ENCODE results near the gene BCAS1. TPM values are rescaled to one million over a fixed set of nuclear protein-coding genes. Genes with fewer than 3 reads are reported as not detected.

BCAS1 gene
- polyA plus RNA-seq, 1 of the 3 experiments (the other 2 are of a cell fraction) = not detected

GRCh38 chr20:54059691-54060364 lies 10.6 kb downstream of the BCAS1 start (continued):
- no peak for TF ChIP-seq EP300 (IDR thresholded peaks at IDR 0.05; ENCODE audit: borderline replicate concordance in 1 of 2, low read depth in 1 of 2, low read length in 1 of 2)
- TF ChIP-seq GATA2 (CRISPR knock-in tag; IDR thresholded peaks at IDR 0.05) = no peak
- TF ChIP-seq NRF1 (IDR thresholded peaks at IDR 0.05; ENCODE audit: low read depth, low read length) = no peak

- no peak for DNase-seq
- ChIA-PET CTCF (interaction anchor here (1.2 kb wide), 1 partner anchor 113 kb away, joined by 3 read pairs; no protein-coding TSS in a partner anchor), POLR2A (no interaction called here)
- Histone ChIP-seq H3K27me3 (ENCODE audit: insufficient read depth) (no peaks in the 10 kb centered on the region), H3K27ac (ENCODE audit: low read depth in 2 of 2, low read length in 1 of 2) (no peak overlapping the region), H3K36me3 (replicated peaks in 1 of 2; ENCODE audit: control insufficient read depth in 1 of 2, insufficient read depth in 2 of 2, low read length in 1 of 2) (no peaks in the 10 kb centered on the region), H3K9me2 (no peaks in the 10 kb centered on the region), H3K4me1 (ENCODE audit: control insufficient read depth in 1 of 2, insufficient read depth in 2 of 2, low read depth in 1 of 2, low read length in 1 of 2) (no peaks in the 10 kb centered on the region; a peak in 1 of 4 replicates), H4K20me1 (ENCODE audit: insufficient read depth) (no peaks in the 10 kb centered on the region), H3K4me2 (no peak overlapping the region), H2AFZ (ENCODE audit: low read depth) (no peak overlapping the region), H3K9me3 (no peaks in the 10 kb centered on the region), H3K79me2 (ENCODE audit: insufficient read depth) (no peaks in the 10 kb centered on the region), H3K9ac (no peak overlapping the region), H3K4me3 (ENCODE audit: low read depth in 2 of 2, low read length in 1 of 2) (no peak overlapping the region), H3F3A (replicated peaks; ENCODE audit: insufficient read depth) (no peaks in the 10 kb centered on the region)
- 63% methylated on average over 15 of the region's 16 CpGs for WGBS (ENCODE audit: low lambda C conversion rate)
- TF ChIP-seq SIN3A (IDR thresholded peaks at IDR 0.05; ENCODE audit: borderline replicate concordance, low read depth, low read length) = no peak
- TF ChIP-seq EZH2phosphoT487 (IDR thresholded peaks at IDR 0.05; ENCODE audit: borderline replicate concordance, low read depth) = no peak
- TF ChIP-seq IRF3 (IDR thresholded peaks at IDR 0.05; ENCODE audit: low read depth, low read length) = no peak
- no peak for TF ChIP-seq ELF1 (IDR thresholded peaks at IDR 0.05)
- no peak for TF ChIP-seq MAX (IDR thresholded peaks at IDR 0.05; ENCODE audit: low read depth)
- no peak for TF ChIP-seq RFX5 (IDR thresholded peaks at IDR 0.05; ENCODE audit: low read length)
- no peak for TF ChIP-seq FOXJ3 (CRISPR knock-in tag; IDR thresholded peaks at IDR 0.05)
These were observed 11.8 kb downstream of the BCAS1 start for GRCh38 chr20:54058420-54059139.

- Histone ChIP-seq H3K27me3 (ENCODE audit: insufficient read depth) (no peaks in the 10 kb centered on the region), H4K20me1 (ENCODE audit: insufficient read depth) (no peaks in the 10 kb centered on the region), H3K4me2 (no peak overlapping the region), H3K36me3 (replicated peaks in 1 of 2; ENCODE audit: control insufficient read depth in 1 of 2, insufficient read depth in 2 of 2, low read length in 1 of 2) (no peaks in the 10 kb centered on the region), H3K79me2 (ENCODE audit: insufficient read depth) (no peaks in the 10 kb centered on the region), H3K27ac (ENCODE audit: low read depth in 2 of 2, low read length in 1 of 2) (no peak overlapping the region), H3K4me3 (ENCODE audit: low read depth in 2 of 2, low read length in 1 of 2) (no peak overlapping the region), H3K4me1 (ENCODE audit: control insufficient read depth in 1 of 2, insufficient read depth in 2 of 2, low read depth in 1 of 2, low read length in 1 of 2) (no peaks in the 10 kb centered on the region; a peak in 1 of 4 replicates), H3F3A (replicated peaks; ENCODE audit: insufficient read depth) (no peaks in the 10 kb centered on the region), H3K9me3 (no peaks in the 10 kb centered on the region), H3K9me2 (no peaks in the 10 kb centered on the region), H3K9ac (no peak overlapping the region), H2AFZ (ENCODE audit: low read depth) (no peak overlapping the region)
- POLR2A ChIA-PET = no interaction called here
- 74% methylated on average over 3 of the region's 3 CpGs for WGBS (ENCODE audit: low lambda C conversion rate)
- no peak for DNase-seq
- TF ChIP-seq POLR2AphosphoS5 (IDR thresholded peaks at IDR 0.05; ENCODE audit: low read depth, low read length) (no peak), TCF12 (IDR thresholded peaks at IDR 0.05) (no peak)
- CTCF ChIA-PET = interaction anchor here (1.3 kb wide), 1 partner anchor 143 kb away, joined by 3 read pairs; no protein-coding TSS in a partner anchor
These were observed 13.4 kb downstream of the BCAS1 start for GRCh38 chr20:54056762-54057639.

Data from SK-N-SH (cell line).